GM19372 (cell line): ENCODE results near the gene THAP4.

Experiments used
- ATAC-seq: cut with Tn5 transposase; IDR thresholded peaks from one replicate; pipeline ENCODE4 v1.9.1; 2021; ENCODE audit warnings: mild to moderate bottlenecking, low read depth, moderate library complexity; ENCODE audit not compliant: unreplicated experiment

THAP4 gene

DNA sequence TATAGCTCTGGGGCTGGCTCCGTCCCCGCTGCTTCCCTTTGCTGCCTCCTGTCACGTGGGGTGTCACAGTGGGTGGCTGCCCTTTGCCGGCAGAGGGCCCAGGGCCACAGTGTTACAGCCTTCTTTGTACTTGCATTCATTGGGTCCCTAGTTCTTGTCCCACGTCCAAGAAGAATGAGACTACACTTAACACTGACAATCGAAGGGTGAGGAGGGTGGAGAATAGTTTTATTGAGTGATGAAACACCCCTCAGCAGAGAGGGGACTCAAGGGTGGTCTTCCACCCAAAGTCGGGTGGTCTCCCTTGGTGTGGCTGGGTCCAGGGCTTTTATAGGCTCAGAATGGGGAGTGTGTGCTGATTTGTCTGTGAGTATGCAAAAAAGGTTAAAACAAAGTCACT lies 2.4 kb upstream of the THAP4 start:
- no peak for ATAC-seq

DNA sequence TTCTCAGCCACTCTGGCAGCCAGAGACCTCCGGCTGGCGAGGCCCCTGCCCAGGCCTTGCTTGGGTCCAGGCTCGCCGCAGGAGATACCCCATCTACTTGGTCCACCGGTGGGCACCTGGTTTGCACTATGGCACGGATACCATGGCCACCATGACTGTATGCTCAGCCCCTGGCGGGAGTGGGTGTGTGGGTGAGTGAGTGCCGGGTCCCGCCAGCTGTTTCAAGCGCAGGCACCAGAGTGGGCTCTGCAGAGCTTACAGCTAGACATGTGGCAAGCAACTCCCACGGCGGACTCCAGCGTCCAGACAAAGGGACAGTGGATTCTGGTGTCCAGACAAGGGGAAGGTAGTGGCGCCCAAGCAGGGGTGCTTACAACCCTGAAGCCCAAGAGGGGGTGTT lies 2.0 kb upstream of the THAP4 start:
- no peak for ATAC-seq

DNA sequence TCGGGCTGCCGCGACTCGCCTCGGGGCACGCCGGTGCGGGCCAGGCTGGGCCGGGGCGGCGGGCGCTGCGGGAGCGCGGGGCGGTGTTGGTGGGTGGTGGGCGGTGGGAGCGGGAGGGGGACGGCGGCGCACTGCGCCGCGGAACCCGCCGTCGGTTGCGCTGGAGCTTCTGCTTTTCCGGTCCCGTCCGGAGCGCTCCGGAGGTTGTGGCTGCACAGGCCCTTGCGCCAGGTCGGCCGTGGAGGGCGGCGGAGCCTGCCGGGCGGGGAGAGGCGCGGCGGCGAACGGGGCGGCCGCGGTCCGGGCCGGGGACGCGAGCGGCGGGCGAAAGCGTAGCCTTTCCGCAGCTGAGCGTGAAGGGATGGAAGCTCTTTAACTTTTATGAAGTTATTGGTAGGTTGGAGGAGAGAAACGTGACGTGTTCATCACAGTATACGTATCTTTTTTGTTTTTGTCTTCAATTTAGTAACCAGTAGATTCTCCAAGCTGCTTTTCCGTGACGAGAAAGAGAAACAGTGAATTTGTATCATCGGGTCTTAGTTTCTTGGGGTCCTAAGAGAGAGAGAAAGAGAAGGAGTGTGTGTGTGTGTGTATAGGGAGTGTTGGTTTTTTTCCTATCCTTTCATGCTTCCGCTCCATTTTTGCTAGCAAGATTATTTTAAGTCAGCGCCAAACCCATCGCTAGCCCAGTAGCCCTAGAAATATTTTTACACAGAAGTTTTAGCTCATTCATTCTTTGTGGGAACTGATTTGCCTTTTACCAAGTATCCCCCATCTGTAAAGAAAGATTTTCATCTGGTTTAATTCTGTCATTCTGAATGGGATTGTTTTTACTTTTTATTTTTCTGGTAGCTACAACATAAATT lies 1.1 kb upstream of the THAP4 start:
- ATAC-seq, result peak; percentile 7

DNA sequence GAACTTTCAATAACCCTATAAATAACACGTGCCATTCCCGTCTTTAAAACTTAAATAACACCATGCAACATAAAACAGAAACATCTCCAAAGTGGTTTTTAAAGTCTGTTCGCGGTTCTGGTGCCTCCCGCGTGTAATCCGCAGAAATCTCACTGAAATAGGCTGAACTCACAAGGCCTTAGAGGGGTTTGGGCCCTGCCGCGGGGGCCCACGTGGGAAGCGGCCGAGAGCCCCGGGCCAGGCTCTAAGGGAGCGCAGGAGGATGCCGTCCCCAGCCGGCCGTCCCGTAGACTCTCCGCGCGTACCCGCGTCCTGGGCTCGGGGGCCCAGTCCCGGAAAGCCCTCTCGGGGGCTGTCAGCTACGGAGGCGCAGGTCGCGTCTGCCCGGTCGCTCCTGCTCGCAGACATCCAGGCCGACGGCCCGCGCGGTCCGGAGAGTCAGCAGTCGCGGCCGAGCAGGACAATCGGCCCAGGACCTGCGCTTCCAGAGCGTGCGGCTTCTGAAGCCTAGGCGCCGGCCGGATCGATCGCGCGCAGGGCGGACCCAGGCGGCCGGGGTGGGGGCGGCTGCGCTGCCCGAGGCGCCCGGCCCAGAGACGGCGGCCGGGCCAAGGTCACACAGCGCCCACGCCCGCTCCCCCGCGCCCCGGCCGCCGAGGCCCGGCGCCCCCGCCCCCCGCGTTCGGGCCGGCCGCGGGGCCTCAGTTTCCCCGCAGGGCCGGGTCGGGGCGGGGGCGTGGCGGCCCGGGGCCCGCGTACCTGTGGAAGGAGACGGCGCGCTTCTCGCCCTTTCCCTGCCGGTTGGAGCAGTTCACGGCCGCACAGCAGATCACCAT lies 558 bp downstream of the THAP4 start:
- ATAC-seq, result peak; percentile 26

DNA sequence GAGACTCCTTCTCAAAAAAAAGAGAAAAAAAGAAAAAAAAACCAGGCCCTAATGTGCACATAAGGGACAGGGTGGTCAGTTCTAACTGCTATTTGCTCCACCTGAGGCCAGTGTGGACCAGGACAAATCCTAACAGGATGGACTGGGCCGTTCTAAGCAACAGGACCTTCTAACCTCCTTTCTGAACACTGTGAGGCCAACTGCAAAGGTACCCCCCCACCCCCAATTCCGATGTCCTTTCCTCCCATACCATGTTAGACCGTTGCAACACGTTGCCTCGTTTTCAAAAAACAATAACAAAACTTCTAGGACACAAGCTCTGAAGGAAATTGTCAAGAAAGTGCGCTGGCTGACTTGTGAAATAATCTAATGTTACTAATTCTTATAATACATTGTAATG lies 1.2 kb downstream of the THAP4 start:
- ATAC-seq, result no peak

DNA sequence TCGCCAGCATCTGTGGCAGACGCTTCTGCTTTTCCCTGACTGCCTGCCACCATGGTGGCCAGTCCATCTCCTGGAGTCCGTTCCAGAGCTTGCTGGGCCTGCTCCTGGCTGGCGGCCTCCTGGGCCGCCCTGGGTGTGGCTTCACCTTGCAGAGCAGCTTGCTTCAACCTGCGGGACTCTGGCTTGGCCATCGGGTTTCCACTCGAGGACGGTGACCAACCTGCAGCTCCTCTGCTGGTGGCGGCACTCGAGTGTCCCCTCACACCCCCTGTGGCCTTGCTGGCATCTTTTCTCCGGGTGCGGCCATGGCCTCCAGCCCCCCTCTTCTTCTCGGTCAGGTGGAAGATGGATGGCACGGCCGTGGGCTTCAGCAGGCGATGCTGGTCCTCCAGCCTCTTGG lies 3.4 kb downstream of the THAP4 start:
- no peak for ATAC-seq

DNA sequence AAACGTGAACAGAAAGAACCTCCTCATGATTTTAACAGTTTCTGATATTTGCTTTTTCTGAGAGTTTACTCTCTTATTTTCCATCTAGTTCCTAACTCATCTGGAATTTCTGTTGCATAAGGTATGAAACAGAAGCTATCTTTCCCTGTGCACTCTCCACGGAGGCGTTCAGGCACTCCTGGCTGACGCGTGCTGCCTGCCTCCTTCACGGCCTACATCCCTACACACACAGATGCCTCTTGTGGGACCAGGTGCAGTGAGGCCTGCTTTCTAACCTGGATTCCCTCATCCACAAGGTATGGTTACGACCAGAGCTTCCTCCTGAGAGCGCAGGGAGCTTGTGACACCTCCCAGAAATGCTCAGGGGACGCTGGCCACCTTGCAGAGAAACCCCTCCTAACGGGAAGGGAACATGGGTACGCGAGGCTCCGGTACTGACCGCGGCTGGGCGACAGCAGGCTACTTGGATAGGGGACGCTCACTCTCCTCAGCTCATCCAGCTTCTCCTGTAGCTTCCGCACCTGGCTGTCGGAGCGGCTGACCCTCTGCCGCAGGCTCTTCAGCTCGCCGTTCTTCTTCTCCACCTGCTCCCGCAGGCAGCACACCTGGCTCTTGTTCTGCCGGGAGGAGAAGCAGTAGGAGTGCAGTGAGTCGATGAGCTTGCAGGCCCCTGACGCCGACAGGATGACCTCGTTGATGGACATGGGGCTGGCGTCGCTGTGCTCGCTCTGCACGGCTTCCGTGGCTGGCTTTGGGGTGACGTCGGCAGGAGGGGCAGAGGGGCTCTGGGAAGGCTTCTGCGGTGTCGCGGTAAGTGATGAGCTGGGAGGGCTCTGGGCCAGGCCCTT lies 4.3 kb downstream of the THAP4 start:
- ATAC-seq, result no peak

DNA sequence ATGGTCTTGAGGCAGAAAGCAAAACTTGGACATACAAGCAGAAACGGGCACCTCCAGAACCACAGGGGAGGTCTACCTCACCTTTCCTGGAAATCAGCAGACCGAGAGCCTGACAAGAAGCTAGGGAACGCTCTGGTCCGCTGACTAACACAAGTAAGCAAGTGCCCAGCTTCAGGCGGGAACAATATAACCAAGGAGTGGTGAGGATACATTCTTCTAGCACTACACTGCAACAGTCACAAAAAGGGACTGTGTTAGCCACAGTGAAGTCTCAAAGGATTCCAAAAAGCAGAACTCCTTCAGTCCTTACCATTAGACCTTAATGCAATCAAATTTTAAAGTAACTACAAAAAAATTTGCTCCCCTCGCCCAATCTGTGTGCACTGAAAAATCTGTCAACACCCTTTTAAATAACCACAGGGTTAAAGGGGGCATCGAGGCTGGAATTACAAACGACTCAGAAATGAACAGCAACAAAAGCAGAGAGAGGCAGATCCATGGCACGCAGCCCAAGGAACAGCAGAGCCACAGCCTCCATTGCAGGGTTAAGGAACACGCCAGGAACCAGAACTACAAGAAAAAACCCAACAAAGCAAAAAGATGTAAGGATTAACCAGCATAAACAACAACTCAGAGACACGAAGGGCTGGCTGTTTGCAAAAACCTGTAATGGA lies 7.1 kb downstream of the THAP4 start:
- ATAC-seq, result no peak

DNA sequence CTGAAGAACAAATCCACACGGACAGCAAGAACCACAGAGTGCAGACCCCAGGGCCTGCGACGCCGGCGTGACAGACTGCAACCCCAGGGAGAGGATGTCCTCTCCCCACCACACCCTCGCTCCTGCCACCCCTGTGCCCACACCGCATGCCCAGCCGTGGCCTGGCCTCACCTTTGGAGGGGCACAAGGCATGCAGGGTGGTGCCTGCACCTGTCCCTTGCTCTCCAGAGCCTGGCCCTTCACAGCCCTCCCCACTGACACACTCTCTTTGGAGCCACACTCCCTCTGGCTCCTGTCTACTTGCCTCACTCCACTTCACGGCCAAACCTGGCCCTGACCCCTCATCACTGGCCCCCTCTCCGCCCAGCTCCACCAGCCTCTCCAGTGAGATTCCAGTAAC lies 9.3 kb downstream of the THAP4 start:
- ATAC-seq, result no peak

DNA sequence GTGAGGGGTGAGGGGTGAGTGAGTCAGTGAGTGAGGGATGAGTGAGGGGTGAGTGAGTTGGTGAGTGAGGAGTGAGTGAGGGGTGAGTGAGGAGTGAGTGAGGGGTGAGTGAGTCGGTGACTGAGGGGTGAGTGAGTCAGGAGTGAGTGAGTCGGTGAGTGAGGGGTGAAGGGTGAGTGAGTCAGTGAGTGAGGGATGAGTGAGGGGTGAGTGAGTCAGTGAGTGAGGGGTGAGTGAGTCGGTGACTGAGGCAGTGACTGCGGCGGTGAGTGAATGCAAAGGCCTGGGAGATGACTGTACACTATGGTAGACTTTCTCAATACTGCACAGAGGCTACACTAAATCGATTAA lies 16.6 kb downstream of the THAP4 start:
- no peak for ATAC-seq

DNA sequence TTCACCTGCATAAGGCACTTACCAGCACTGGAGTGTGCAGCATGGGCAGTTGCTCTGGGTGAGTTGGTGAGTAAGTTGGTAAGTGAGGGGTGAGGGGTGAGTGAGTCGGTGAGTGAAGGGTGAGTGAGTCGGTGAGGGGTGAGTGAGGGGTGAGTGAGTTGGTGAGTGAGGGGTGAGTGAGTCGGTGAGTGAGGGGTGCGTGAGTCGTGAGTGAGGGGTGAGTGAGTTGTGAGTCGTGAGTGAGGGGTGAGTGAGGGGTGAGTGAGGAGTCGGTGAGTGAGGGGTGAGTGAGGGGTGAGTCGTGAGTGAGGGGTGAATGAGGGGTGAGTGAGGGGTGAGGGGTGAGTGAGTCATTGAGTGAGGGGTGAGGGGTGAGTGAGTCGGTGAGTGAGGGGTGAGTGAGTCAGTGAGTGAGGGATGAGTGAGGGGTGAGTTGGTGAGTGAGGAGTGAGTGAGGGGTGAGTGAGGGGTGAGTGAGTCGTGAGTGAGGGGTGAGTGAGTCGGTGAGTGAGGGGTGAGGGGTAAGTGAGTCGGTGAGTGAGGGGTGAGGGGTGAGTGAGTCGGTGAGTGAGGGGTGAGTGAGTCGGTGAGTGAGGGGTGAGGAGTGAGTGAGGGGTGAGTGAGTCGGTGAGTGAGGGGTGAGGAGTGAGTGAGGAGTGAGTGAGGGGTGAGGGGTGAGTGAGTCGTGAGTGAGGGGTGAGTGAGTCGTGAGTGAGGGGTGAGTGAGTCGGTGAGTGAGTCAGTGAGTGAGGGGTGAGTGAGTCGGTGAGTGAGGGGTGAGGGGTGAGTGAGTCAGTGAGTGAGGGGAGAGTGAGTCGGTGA lies 17.1 kb downstream of the THAP4 start:
- no peak for ATAC-seq

DNA sequence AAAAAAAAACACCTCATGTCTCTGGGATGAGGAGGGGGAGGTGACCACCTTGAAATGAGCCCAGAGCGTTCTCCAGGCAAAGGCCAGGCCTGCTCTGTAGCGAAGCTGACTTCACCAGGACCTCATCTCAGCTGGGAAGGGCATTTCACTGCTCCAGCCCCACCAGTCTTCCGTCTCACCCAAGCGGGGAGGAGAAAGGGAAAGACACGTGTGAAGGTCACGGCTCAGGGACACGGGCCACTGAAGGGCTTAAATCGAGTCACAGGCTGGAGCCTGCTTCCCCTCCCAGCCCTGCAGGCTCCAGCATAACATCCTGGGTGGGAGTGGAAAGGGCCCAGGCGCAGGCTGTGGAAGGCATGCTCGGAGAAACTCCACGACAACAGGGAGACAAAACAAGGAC lies 18.1 kb downstream of the THAP4 start:
- no peak for ATAC-seq

DNA sequence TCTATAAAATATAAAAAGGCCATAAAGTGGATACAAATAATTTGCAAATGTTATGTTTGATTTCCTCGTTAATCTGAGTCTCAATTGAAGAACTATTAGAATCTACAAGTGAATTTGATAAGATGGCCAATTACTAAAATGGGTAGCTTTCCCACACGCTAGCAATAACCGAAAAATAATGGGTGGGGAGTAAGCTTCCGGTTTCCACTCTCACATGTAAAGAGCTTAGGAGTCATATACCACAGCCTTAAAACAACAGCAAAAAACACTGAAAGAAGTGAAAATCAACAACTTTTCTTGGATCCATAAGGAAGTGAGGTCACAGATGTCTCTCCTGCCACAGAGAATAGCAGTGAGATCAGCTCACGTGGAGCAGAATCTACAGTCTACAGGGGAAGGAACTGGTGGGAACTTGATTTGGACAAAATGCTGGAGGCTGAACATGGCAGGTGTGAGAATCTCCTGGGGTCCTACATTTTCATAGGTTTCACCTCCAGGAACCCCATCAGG lies 18.6 kb downstream of the THAP4 start:
- ATAC-seq, result no peak

DNA sequence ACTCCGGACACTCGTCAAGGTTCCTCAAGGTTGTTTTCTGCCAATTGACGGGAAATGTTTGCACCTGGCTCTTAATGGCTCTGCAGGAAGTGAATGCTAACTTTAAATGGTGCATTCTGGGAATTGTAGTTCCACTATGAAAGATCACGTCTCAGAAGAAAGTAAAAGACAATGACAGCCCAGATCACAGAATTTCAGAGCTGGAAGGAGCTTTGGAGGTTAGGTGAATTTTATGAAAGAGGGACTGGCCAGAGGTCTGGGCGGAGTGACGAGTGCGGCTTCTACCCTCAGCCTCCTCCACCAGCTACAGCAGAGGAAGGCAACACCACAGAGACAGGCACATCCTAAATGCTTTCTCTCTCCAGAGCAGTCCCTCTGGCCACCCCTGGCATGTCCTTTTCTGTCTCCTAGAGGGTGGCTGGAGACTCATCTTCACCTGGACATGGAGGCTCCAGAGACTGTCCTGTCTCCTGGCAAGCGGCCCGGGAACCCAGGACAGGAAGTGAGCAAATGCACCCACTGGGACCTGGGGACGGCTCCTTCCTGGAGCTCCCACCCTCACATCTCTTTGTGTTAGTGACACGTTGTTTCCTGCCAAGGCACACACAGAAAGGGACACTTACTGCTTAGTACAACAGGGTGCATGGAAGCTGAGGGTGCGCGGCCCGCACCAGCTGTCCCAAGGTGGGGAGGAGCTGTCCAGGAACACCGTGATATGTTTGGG lies 19.4 kb downstream of the THAP4 start:
- ATAC-seq, result no peak

DNA sequence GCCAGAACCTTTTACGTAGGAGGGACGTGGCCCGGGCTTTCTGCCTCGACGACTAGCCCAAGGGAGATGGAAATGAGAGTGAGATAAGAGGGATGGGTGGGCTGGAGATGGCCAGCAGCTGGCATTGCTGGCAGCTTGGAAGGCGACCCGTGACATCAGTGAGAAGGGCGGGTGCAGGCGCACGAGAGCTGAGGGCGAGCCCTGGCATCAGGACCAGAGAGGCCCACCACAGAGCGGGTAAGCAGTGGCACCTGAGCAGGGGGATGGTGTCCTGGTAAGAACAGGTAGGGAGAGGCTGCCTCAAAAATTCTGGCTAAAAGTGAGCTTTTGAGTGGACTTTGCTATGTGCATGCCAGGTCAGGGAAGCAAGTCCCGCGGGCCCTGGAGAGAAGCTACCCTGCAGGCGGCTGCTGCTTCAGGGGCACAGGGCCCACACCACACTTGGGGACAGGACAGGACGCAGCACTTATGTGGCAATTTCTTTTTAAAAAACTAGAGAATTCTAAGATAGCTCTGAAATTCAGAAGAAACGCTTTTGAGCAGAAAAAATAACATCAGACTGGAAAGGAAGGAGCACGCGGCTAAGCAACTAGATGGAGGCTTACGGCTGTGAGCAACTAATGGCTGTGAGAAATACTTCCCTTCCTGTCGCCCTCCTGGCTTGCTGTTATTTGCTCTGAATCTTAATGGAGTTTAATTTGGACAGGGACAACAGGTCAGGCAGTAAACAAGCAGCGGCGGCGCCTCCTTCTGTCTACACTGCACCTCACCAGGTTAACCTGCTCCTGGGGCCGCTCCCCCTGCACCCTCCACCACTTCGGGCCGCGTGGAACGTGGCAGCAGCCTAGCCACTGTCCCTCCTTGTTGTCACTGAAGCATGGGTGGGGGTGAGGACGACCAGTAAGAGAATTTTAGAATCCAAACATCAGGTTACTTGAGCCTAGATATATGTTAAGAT lies 20.5 kb downstream of the THAP4 start:
- no peak for ATAC-seq

DNA sequence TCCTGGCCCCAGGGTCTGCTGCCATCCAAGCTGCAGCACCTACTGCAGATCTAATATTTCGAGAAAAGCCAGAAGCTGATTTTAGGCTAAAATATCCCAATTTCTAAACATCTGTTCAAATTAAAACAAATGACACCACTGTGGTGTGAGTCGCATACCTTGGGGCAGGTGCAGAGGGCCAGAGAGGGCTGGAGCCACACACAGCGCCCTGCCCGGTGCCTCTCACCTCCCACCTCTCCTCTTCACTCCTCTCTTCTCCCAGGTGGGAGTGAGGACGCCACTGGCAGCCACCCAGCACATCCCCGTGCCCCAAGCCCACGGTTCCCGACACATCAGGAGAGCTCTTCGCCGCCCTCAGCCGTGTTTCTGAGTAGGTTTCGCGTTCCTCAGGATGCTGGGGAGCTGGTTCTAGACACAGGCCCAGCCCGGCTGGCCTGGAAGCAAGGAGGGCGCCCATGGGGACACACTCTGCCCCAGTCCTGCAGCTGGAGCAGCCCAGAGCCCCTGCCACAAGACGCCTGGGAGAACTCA lies 21.4 kb downstream of the THAP4 start:
- no peak for ATAC-seq

DNA sequence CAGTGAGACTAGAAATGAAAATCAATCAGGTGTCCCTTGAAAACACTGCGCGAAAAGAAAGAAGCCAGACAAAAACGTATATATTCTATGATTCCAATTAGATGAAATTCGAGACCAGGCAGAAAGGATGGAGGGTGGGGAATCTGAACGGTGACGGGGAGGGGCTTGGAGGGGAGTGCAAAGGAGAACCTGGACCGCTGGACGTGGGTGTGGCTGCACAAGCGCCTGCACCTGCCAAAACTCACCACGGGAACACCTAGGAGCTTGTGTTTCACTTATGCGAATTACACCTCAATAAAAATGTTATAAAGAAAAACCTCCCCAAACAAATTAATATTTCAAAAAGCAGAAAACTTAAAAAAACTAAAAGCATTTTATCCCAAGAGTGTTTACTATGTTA lies 21.9 kb downstream of the THAP4 start:
- ATAC-seq, result no peak
